ENCODE results near the gene NARS2.

GRCh38 chr11:78526497-78527146 lies 48.0 kb downstream of the NARS2 start:
- TF ChIP-seq CTCF (IDR thresholded peaks at IDR 0.05) = no peak
- no peak for TF ChIP-seq POLR2A (IDR thresholded peaks at IDR 0.05)
